Lower leg skin (tissue), 3 donors: ENCODE results near the gene NOD1.

Experiments
- CTCF ChIP-seq, 3 donors: fragments of 450-650 bp; IDR thresholded peaks; one replicate each; pipeline ENCODE4 v1.5.1; 2016; ENCODE audit warnings: antibody characterized with exemption in 3 of 3, mild to moderate bottlenecking in 3 of 3, moderate library complexity in 2 of 3
- POLR2A ChIP-seq, 2 donors: fragments of 450-650 bp; IDR thresholded peaks; one replicate each; pipeline ENCODE4 v1.6.1; 2016 to 2017; ENCODE audit warnings: antibody characterized with exemption in 2 of 2, mild to moderate bottlenecking in 1 of 2, moderate library complexity in 1 of 2

DNA sequence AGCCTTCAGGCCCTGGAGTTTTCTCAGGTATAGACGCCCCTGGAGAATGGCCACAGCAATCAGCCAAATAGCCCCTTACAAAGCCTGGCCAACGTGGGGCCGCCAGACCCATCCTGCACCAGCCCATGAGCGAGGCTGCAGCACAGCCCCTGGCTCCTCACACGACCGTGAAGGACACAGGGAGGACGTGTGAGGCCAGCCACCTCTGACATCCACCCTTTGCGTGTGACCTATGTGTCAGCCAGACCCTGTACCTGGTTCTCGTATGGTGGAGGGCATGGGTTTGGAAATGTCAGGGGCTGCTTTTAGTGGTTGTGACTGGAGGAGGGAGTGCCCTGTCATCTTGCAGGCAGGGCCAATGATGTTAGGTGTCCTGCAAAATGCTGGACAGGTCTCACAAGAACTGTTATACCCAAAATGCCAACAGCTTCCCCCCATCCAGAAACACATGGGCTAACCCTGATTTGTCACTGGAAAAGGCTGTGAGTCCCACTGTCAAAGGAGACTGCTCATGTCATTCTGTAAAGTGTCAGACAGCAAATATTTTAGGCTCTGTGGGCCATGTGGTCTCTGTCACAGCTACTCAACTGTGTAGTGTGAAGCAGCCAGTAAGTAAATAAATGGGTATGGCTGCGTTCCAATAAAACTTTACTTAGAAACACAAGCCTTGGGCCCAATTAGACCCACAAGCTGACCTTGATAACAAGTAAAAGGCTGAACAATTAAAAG lies 30.0 kb downstream of the NOD1 start:
- TF ChIP-seq POLR2A (IDR thresholded peaks at IDR 0.05) (no peak), CTCF (IDR thresholded peaks at IDR 0.05) (no peak)
